GM12878 (cell line): ENCODE data around the gene PRKCI. TPM values are rescaled to one million over a fixed set of nuclear protein-coding genes. Genes with fewer than 3 reads are reported as not detected.

Experiments used
- ATF3 ChIP-seq: IDR thresholded peaks from 2 replicates; pipeline ENCODE4 v1.6.1; 2011; ENCODE audit warnings: low read depth, mild to moderate bottlenecking, low read length, moderate library complexity, borderline replicate concordance; ENCODE audit errors: extremely low read depth
- BCL11A ChIP-seq: IDR thresholded peaks from 2 replicates; pipeline ENCODE4 v1.6.1; 2011; ENCODE audit warnings: low read depth, low read length
- CBX5 ChIP-seq: sonication (generic); IDR thresholded peaks from 2 replicates; pipeline ENCODE4 v1.6.1; 2016; ENCODE audit warnings: low read depth, moderate library complexity, mild to moderate bottlenecking, inconsistent platforms
- CHD4 ChIP-seq: fragments of 200-600 bp; sonication (generic); IDR thresholded peaks from 2 replicates; pipeline ENCODE4 v1.6.1; 2016; ENCODE audit warnings: mild to moderate bottlenecking
- ETV6 ChIP-seq, 2 experiments: fragments of 450-650 bp in 1 of 2; IDR thresholded peaks in 1 of 2; conservative IDR thresholded peaks in 1 of 2; 2 replicates each; pipeline ENCODE4 v1.6.1; 2014; ENCODE audit warnings: antibody characterized with exemption in 1 of 2, borderline replicate concordance in 1 of 2, low read depth in 1 of 2, mild to moderate bottlenecking in 1 of 2, moderate library complexity in 1 of 2
- FOS ChIP-seq: IDR thresholded peaks from 3 replicates; pipeline ENCODE4 v1.6.1; 2011; ENCODE audit warnings: borderline replicate concordance; ENCODE audit not compliant: insufficient read length; ENCODE audit errors: extremely low read depth
- IRF3 ChIP-seq: fragments of 450-650 bp; IDR thresholded peaks from 2 replicates; pipeline ENCODE4 v1.6.1; 2014; ENCODE audit warnings: mild to moderate bottlenecking
- IRF4 ChIP-seq: IDR thresholded peaks from 2 replicates; pipeline ENCODE4 v1.6.1; 2011; ENCODE audit warnings: low read depth, low read length
- KAT2A ChIP-seq: conservative IDR thresholded peaks from 2 replicates; pipeline ENCODE4 v1.6.1; 2011; ENCODE audit warnings: low read depth, low read length; ENCODE audit not compliant: control insufficient read depth
- KLF5 ChIP-seq: fragments of 450-650 bp; IDR thresholded peaks from 2 replicates; pipeline ENCODE4 v1.6.1; 2014; ENCODE audit warnings: mild to moderate bottlenecking; ENCODE audit not compliant: partially characterized antibody
- NFIC ChIP-seq: IDR thresholded peaks from 2 replicates; pipeline ENCODE4 v1.6.1; 2012; ENCODE audit warnings: low read depth, mild to moderate bottlenecking, inconsistent platforms, low read length, moderate library complexity
- NRF1 ChIP-seq: conservative IDR thresholded peaks from 2 replicates; pipeline ENCODE4 v1.6.1; 2011; ENCODE audit warnings: mild to moderate bottlenecking, low read depth, low read length, improper control_type of control experiment
- REST ChIP-seq: IDR thresholded peaks from 2 replicates; pipeline ENCODE4 v1.6.1; 2012; ENCODE audit warnings: mild to moderate bottlenecking, low read depth, low read length
- RUNX3 ChIP-seq: IDR thresholded peaks from 2 replicates; pipeline ENCODE4 v1.6.1; 2012; ENCODE audit warnings: low read length, inconsistent platforms
- USF1 ChIP-seq: IDR thresholded peaks from 2 replicates; pipeline ENCODE4 v1.6.1; 2011; ENCODE audit warnings: borderline replicate concordance, low read depth, mild to moderate bottlenecking, moderate library complexity, mixed read lengths, low read length; ENCODE audit not compliant: insufficient read depth; ENCODE audit errors: extremely low read length
- ZBTB11 ChIP-seq: fragments of 450-650 bp; formaldehyde crosslinking; IDR thresholded peaks from 2 replicates; pipeline ENCODE4 v1.5.0; 2022; ENCODE audit warnings: mild to moderate bottlenecking, missing genetic modification characterization
- ZNF274 ChIP-seq: IDR thresholded peaks from one replicate; pipeline ENCODE4 v1.8.0; 2011; ENCODE audit not compliant: insufficient read length, insufficient read depth
- ZNF622 ChIP-seq: fragments of 450-650 bp; IDR thresholded peaks from 2 replicates; pipeline ENCODE4 v1.6.1; 2017; ENCODE audit warnings: mild to moderate bottlenecking, inconsistent platforms
- polyA plus RNA-seq, 11 experiments: library from polyadenylated mRNA; depleted of rRNA in 4 of 11; unstranded in 6 of 11; stranded (reverse) in 5 of 11; fragments of >200 nt; fragmentation: Nextera tagmentation in 4 of 11; fragmentation: Illumina TruSeq in 1 of 11; extraction: Ambion mirVana in 4 of 11; extraction: Trizol in 1 of 11; gene quantifications; 1 replicate in 1 of 11; 2 replicates in 10 of 11; pipeline versions ENCODE4 v1.2.1 to v1.2.3, GENCODE V29; 2011 to 2016; ENCODE audit warnings: inconsistent platforms in 2 of 11, missing spikeins in 2 of 11, low read depth in 1 of 11
- total RNA-seq, 4 experiments: library from RNA; depleted of rRNA in 3 of 4; stranded (reverse); fragments of >200 nt in 3 of 4; fragmentation: Illumina TruSeq in 1 of 4; extraction: Trizol in 1 of 4; gene quantifications; 2 replicates each; pipeline versions ENCODE4 v1.2.1 to v1.2.3, GENCODE V29; 2013 to 2021

PRKCI gene
- total and polyA plus RNA-seq, 10 of the 15 experiments (the other 5 are each of a cell fraction or from before 2014, with no cell fraction given) = 3.5 to 15.4 (median 11.8) TPM

GRCh38 chr3:170180908-170181885 lies 41.0 kb upstream of the PRKCI start, which contains the start of gene PHC3 (continued):
- TF ChIP-seq ZBTB11 (CRISPR knock-in tag) (no peak), RUNX3 (peak; percentile 52; the same call in 1 of the 2 replicates), ETV6 (conservative IDR thresholded peaks at IDR 0.05 in 1 of 2, IDR thresholded peaks at IDR 0.05 in 1 of 2; ENCODE audit: borderline replicate concordance in 1 of 2, low read depth in 1 of 2) (no peak), NFIC (no peak; the same call in 1 of the 2 replicates), ATF3 (peak; percentile 86; the same call in 1 of the 2 replicates), ZNF274 (no peak), CHD4 (no peak), REST (no peak), ZNF622 (no peak), IRF3 (no peak), KLF5 (no peak), FOS (no peak), BCL11A (0 out of 2 replicates have a peak, but pooled peaks have one; percentile 6), NRF1 (peak; percentile 88), USF1 (peak; percentile 95), CBX5 (0 out of 2 replicates have a peak, but pooled peaks have one; percentile 3), KAT2A (no peak), IRF4 (0 out of 2 replicates have a peak, but pooled peaks have one; percentile 55)
